Retinal pigment epithelial cell (primary cell): ENCODE measurements around the gene COP1.

ENCODE experiments used
- DNase-seq: peaks from one replicate; pipeline ENCODE4 v3.0.0-alpha.2; 2010; ENCODE audit warnings: low read depth
- H3K4me3 ChIP-seq: 2 replicates; pipeline ENCODE4 v1.5.1; 2011; ENCODE audit warnings: mild to moderate bottlenecking, low read length, control low read depth, moderate library complexity
- CTCF ChIP-seq: conservative IDR thresholded peaks from 2 replicates; pipeline ENCODE4 v1.5.1; 2011; ENCODE audit warnings: low read depth, low read length, control low read depth, inconsistent platforms

Gene COP1

GRCh38 chr1:176225911-176226310, 18.8 kb upstream of the COP1 start:
- no peak for TF ChIP-seq CTCF
- H3K4me3 ChIP-seq, result no peak overlapping the region
- DNase-seq, result no peak

GRCh38 chr1:176225479-176225875, 18.4 kb upstream of the COP1 start:
- DNase-seq, result no peak
- no peak for TF ChIP-seq CTCF
- H3K4me3 ChIP-seq, result no peak overlapping the region

GRCh38 chr1:176222196-176222595, 15.1 kb upstream of the COP1 start:
- no peak overlapping the region for H3K4me3 ChIP-seq
- DNase-seq, result no peak
- no peak for TF ChIP-seq CTCF

- H3K4me3 ChIP-seq, result no peak overlapping the region
- DNase-seq, result no peak
- TF ChIP-seq CTCF, result no peak
These were observed 13.1 kb upstream of the COP1 start for GRCh38 chr1:176220100-176220689.

- H3K4me3 ChIP-seq, result no peak overlapping the region
- TF ChIP-seq CTCF, result no peak
- no peak for DNase-seq
These were observed 10.5 kb upstream of the COP1 start for GRCh38 chr1:176217461-176218099.

- no peak overlapping the region for H3K4me3 ChIP-seq
- no peak for TF ChIP-seq CTCF
- no peak for DNase-seq
These were observed 8.9 kb upstream of the COP1 start for GRCh38 chr1:176216031-176216430.

GRCh38 chr1:176211396-176212165, 4.5 kb upstream of the COP1 start:
- DNase-seq, result no peak
- H3K4me3 ChIP-seq, result no peak overlapping the region
- TF ChIP-seq CTCF, result no peak
